ENCODE results near the gene SLC25A19.
"Not testable (repeated sequence)": the region's sequence is repeated elsewhere in the genome, so short reads cannot be mapped to it uniquely, and the experiment has no call there.

SLC25A19 gene

GRCh38 chr17:75289832-75290337 lies 652 bp upstream of the SLC25A19 start:
- no peak for TF ChIP-seq POLR2AphosphoS5 (IDR thresholded peaks at IDR 0.05; ENCODE audit: borderline replicate concordance, low read depth, low read length)
- no peak for TF ChIP-seq EZH2 (IDR thresholded peaks at IDR 0.05)
- peak overlapping the region; percentile 69 for H3K9ac ChIP-seq (ENCODE audit: insufficient read length)
- peak overlapping the region; percentile 59; the same call in 1 of the 2 replicates for H3K27ac ChIP-seq
- no peaks in the 10 kb centered on the region; the same call in 1 of the 2 replicates for H3K36me3 ChIP-seq (ENCODE audit: insufficient read depth, low read length)
- no peak for DNase-seq (ENCODE audit: low read depth, low spot score)
- peak overlapping the region; percentile 94 for H3K4me3 ChIP-seq
- no peaks in the 10 kb centered on the region for H3K9me3 ChIP-seq (ENCODE audit: low read depth, low read length)

- Histone ChIP-seq H3K36me3 (ENCODE audit: insufficient read depth, low read length) (no peaks in the 10 kb centered on the region; the same call in 1 of the 2 replicates), H3K9ac (ENCODE audit: insufficient read length) (peak overlapping the region; percentile 89), H3K27ac (no peak overlapping the region), H3K4me3 (peak overlapping the region; percentile 94), H3K9me3 (ENCODE audit: low read depth, low read length) (no peaks in the 10 kb centered on the region)
- DNase-seq (ENCODE audit: low read depth, low spot score) = no peak
- TF ChIP-seq POLR2AphosphoS5 (IDR thresholded peaks at IDR 0.05; ENCODE audit: borderline replicate concordance, low read depth, low read length) (no peak), FOXP2 (optimal IDR thresholded peaks at IDR 0.05; ENCODE audit: control extremely low read depth, extremely low read length, insufficient read depth) (no peak), EZH2 (IDR thresholded peaks at IDR 0.05) (no peak)
Measured at GRCh38 chr17:75288770-75289114, 491 bp downstream of the SLC25A19 start.

- peak overlapping the region; percentile 89 for H3K9ac ChIP-seq (ENCODE audit: insufficient read length)
- H3K9me3 ChIP-seq (ENCODE audit: low read depth, low read length) = no peaks in the 10 kb centered on the region
- DNase-seq (ENCODE audit: low read depth, low spot score) = no peak
- no peaks in the 10 kb centered on the region; the same call in 1 of the 2 replicates for H3K36me3 ChIP-seq (ENCODE audit: insufficient read depth, low read length)
- no peak overlapping the region for H3K27ac ChIP-seq
- H3K4me3 ChIP-seq = peak overlapping the region; percentile 94
- TF ChIP-seq EZH2 (IDR thresholded peaks at IDR 0.05) (no peak), FOXP2 (optimal IDR thresholded peaks at IDR 0.05; ENCODE audit: control extremely low read depth, extremely low read length, insufficient read depth) (no peak), POLR2AphosphoS5 (IDR thresholded peaks at IDR 0.05; ENCODE audit: borderline replicate concordance, low read depth, low read length) (no peak)
Measured at GRCh38 chr17:75288359-75288758, 874 bp downstream of the SLC25A19 start.

- Histone ChIP-seq H3K36me3 (ENCODE audit: insufficient read depth, low read length) (no peaks in the 10 kb centered on the region; the same call in 1 of the 2 replicates), H3K9ac (ENCODE audit: insufficient read length) (no peak overlapping the region)
Measured at GRCh38 chr17:75287221-75287620, 2.0 kb downstream of the SLC25A19 start.

GRCh38 chr17:75285123-75285522 lies 4.1 kb downstream of the SLC25A19 start:
- no peak overlapping the region for H3K4me3 ChIP-seq
- no peak overlapping the region for H3K9ac ChIP-seq (ENCODE audit: insufficient read length)
- peaks cover 5% of the 10 kb centered on the region; the same call in 1 of the 2 replicates for H3K36me3 ChIP-seq (ENCODE audit: insufficient read depth, low read length)
- DNase-seq (ENCODE audit: low read depth, low spot score) = no peak
- TF ChIP-seq POLR2AphosphoS5 (IDR thresholded peaks at IDR 0.05; ENCODE audit: borderline replicate concordance, low read depth, low read length) = no peak
- TF ChIP-seq EZH2 (IDR thresholded peaks at IDR 0.05) = no peak
- TF ChIP-seq FOXP2 (optimal IDR thresholded peaks at IDR 0.05; ENCODE audit: control extremely low read depth, extremely low read length, insufficient read depth) = no peak
- no peak overlapping the region for H3K27ac ChIP-seq
- no peaks in the 10 kb centered on the region for H3K9me3 ChIP-seq (ENCODE audit: low read depth, low read length)

More at GRCh38 chr17:75287221-75287620, 2.0 kb downstream of the SLC25A19 start:
- Histone ChIP-seq H3K27ac (no peak overlapping the region), H3K9me3 (ENCODE audit: low read depth, low read length) (no peaks in the 10 kb centered on the region), H3K4me3 (no peak overlapping the region)
- no peak for TF ChIP-seq EZH2 (IDR thresholded peaks at IDR 0.05)
- DNase-seq (ENCODE audit: low read depth, low spot score) = no peak

GRCh38 chr17:75280189-75280588 lies 9.0 kb downstream of the SLC25A19 start:
- H3K36me3 ChIP-seq (ENCODE audit: insufficient read depth, low read length); DNase-seq (ENCODE audit: low read depth, low spot score); H3K9ac ChIP-seq (ENCODE audit: insufficient read length); H3K4me3 ChIP-seq; H3K9me3 ChIP-seq (ENCODE audit: low read depth, low read length); H3K27ac ChIP-seq: not testable (repeated sequence)

GRCh38 chr17:75277664-75278071 lies 11.6 kb downstream of the SLC25A19 start:
- Histone ChIP-seq H3K27ac (no peak overlapping the region), H3K9ac (ENCODE audit: insufficient read length) (no peak overlapping the region), H3K9me3 (ENCODE audit: low read depth, low read length) (no peaks in the 10 kb centered on the region), H3K36me3 (ENCODE audit: insufficient read depth, low read length) (peaks cover 5% of the 10 kb centered on the region; the same call in 1 of the 2 replicates), H3K4me3 (no peak overlapping the region)
- no peak for TF ChIP-seq FOXP2 (optimal IDR thresholded peaks at IDR 0.05; ENCODE audit: control extremely low read depth, extremely low read length, insufficient read depth)
- no peak for TF ChIP-seq EZH2 (IDR thresholded peaks at IDR 0.05)
- TF ChIP-seq POLR2AphosphoS5 (IDR thresholded peaks at IDR 0.05; ENCODE audit: borderline replicate concordance, low read depth, low read length) = no peak
- DNase-seq (ENCODE audit: low read depth, low spot score) = no peak

- TF ChIP-seq EZH2 (IDR thresholded peaks at IDR 0.05) (no peak), POLR2AphosphoS5 (IDR thresholded peaks at IDR 0.05; ENCODE audit: borderline replicate concordance, low read depth, low read length) (no peak), FOXP2 (optimal IDR thresholded peaks at IDR 0.05; ENCODE audit: control extremely low read depth, extremely low read length, insufficient read depth) (no peak)
- no peaks in the 10 kb centered on the region for H3K9me3 ChIP-seq (ENCODE audit: low read depth, low read length)
- H3K27ac ChIP-seq = peak overlapping the region; percentile 19; the same call in 1 of the 2 replicates
- no peaks in the 10 kb centered on the region; the same call in 1 of the 2 replicates for H3K36me3 ChIP-seq (ENCODE audit: insufficient read depth, low read length)
- no peak overlapping the region for H3K9ac ChIP-seq (ENCODE audit: insufficient read length)
- no peak for DNase-seq (ENCODE audit: low read depth, low spot score)
- no peak overlapping the region for H3K4me3 ChIP-seq
Measured at GRCh38 chr17:75273977-75274708, 15.1 kb downstream of the SLC25A19 start.

- H3K4me3 ChIP-seq = no peak overlapping the region
- TF ChIP-seq EZH2 (IDR thresholded peaks at IDR 0.05) (no peak), POLR2AphosphoS5 (IDR thresholded peaks at IDR 0.05; ENCODE audit: borderline replicate concordance, low read depth, low read length) (no peak), FOXP2 (optimal IDR thresholded peaks at IDR 0.05; ENCODE audit: control extremely low read depth, extremely low read length, insufficient read depth) (no peak)
- H3K27ac ChIP-seq = no peak overlapping the region
- no peaks in the 10 kb centered on the region for H3K9me3 ChIP-seq (ENCODE audit: low read depth, low read length)
- H3K36me3 ChIP-seq (ENCODE audit: insufficient read depth, low read length) = no peaks in the 10 kb centered on the region; the same call in 1 of the 2 replicates
- no peak for DNase-seq (ENCODE audit: low read depth, low spot score)
- no peak overlapping the region for H3K9ac ChIP-seq (ENCODE audit: insufficient read length)
Measured at GRCh38 chr17:75272848-75273184, 16.4 kb downstream of the SLC25A19 start.

Measured in SK-N-MC (cell line).